K562 (cell line): ENCODE measurements around the gene EFS.

Experiments
- BACH1 ChIP-seq: fragments of 200-800 bp; sonication (Bioruptor generic); IDR thresholded peaks from 2 replicates; pipeline ENCODE4 v1.6.1; 2016; ENCODE audit warnings: missing genetic modification characterization, missing compliant biosample characterization
- CEBPB ChIP-seq: fragments of 450-650 bp; IDR thresholded peaks from 2 replicates; pipeline ENCODE4 v1.6.1; 2016; ENCODE audit warnings: missing genetic modification characterization, missing compliant biosample characterization
- CHD4 ChIP-seq: fragments of 200-600 bp; sonication (generic); IDR thresholded peaks from 3 replicates; pipeline ENCODE4 v1.6.1; 2012; ENCODE audit warnings: low read depth, mild to moderate bottlenecking, mixed read lengths, low read length, inconsistent platforms; ENCODE audit not compliant: insufficient read depth, insufficient replicate concordance, poor library complexity, severe bottlenecking
- GTF2F1 ChIP-seq: IDR thresholded peaks from 2 replicates; pipeline ENCODE4 v1.6.1; 2011; ENCODE audit warnings: low read depth, low read length, improper control_type of control experiment
- POLR2AphosphoS5 ChIP-seq: IDR thresholded peaks from 2 replicates; pipeline ENCODE4 v1.6.1; 2011; ENCODE audit warnings: mild to moderate bottlenecking, low read depth, low read length, moderate library complexity; ENCODE audit not compliant: control insufficient read depth, insufficient read depth
- PURB ChIP-seq: sonication (generic); formaldehyde crosslinking; IDR thresholded peaks from 2 replicates; pipeline ENCODE4 v1.9.0; 2021; ENCODE audit warnings: low read depth, mild to moderate bottlenecking, missing genetic modification reagents
- SAP30 ChIP-seq: fragments of 200-600 bp; sonication (generic); IDR thresholded peaks from 2 replicates; pipeline ENCODE4 v1.6.1; 2012; ENCODE audit warnings: borderline replicate concordance, low read depth, mild to moderate bottlenecking, moderate library complexity, low read length, control low read depth, inconsistent platforms; ENCODE audit not compliant: insufficient read depth, poor library complexity, severe bottlenecking
- ZNF12 ChIP-seq: sonication (generic); formaldehyde crosslinking; IDR thresholded peaks from 2 replicates; pipeline ENCODE4 v1.4.0; 2020; ENCODE audit warnings: mild to moderate bottlenecking, missing genetic modification reagents
- ZNF644 ChIP-seq: fragments of 200-800 bp; sonication (Bioruptor generic); IDR thresholded peaks from 2 replicates; pipeline ENCODE4 v1.6.1; 2016; ENCODE audit warnings: low read depth, missing genetic modification characterization, missing compliant biosample characterization
- TF ChIP-seq, protein P1 (sequence below), 3 experiments: IDR thresholded peaks in 2 of 3; conservative IDR thresholded peaks in 1 of 3; 2 replicates each; pipeline ENCODE4 v1.5.1; 2011 to 2012; ENCODE audit warnings: low read length in 3 of 3, mild to moderate bottlenecking in 3 of 3, control low read depth in 2 of 3, improper control_type of control experiment in 1 of 3, inconsistent platforms in 1 of 3, low read depth in 1 of 3, mixed read lengths in 1 of 3, moderate library complexity in 1 of 3; ENCODE audit not compliant: insufficient read depth in 2 of 3
- TF ChIP-seq, protein P2 (sequence below): sonication (generic); formaldehyde crosslinking; IDR thresholded peaks from 2 replicates; pipeline ENCODE4 v1.9.0; 2022; ENCODE audit warnings: mild to moderate bottlenecking, missing genetic modification reagents
- TF ChIP-seq, protein P3 (sequence below): fragments of 450-650 bp; IDR thresholded peaks from 2 replicates; pipeline ENCODE4 v1.6.1; 2016; ENCODE audit warnings: mild to moderate bottlenecking, moderate library complexity

DNA sequence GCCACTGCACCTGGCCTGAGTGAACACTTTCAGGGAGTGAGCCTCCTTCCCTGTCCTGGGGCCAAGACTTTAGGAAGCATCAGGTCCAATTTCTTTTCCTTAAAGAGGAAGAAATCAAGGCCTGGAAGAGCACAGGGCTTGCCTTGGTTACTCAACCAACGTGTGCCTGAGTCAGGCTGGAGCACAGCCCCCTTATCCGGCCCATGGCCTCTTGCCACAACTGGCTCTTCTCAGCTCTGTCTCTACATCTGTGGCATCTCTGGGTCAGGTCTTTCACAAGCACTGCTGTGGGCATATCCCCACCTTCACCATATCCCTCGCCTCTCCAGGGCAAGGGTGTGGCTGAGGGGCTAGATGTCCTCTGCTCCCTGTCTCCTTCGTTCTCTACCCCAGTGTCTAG lies 36.3 kb upstream of the EFS start:
- TF ChIP-seq GTF2F1 (no peak), CHD4 (no peak), ZNF12 (CRISPR knock-in tag) (no peak), CEBPB (tag) (no peak), PURB (CRISPR knock-in tag) (no peak), BACH1 (no peak), ZNF644 (tag) (no peak), POLR2AphosphoS5 (no peak), SAP30 (no peak)
- TF ChIP-seq, protein P1, sequence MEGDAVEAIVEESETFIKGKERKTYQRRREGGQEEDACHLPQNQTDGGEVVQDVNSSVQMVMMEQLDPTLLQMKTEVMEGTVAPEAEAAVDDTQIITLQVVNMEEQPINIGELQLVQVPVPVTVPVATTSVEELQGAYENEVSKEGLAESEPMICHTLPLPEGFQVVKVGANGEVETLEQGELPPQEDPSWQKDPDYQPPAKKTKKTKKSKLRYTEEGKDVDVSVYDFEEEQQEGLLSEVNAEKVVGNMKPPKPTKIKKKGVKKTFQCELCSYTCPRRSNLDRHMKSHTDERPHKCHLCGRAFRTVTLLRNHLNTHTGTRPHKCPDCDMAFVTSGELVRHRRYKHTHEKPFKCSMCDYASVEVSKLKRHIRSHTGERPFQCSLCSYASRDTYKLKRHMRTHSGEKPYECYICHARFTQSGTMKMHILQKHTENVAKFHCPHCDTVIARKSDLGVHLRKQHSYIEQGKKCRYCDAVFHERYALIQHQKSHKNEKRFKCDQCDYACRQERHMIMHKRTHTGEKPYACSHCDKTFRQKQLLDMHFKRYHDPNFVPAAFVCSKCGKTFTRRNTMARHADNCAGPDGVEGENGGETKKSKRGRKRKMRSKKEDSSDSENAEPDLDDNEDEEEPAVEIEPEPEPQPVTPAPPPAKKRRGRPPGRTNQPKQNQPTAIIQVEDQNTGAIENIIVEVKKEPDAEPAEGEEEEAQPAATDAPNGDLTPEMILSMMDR (IDR thresholded peaks at IDR 0.05 in 2 of 3, conservative IDR thresholded peaks at IDR 0.05 in 1 of 3; ENCODE audit: insufficient read depth in 2 of 3, low read depth in 1 of 3, low read length in 3 of 3): no peak
- TF ChIP-seq, protein P2, sequence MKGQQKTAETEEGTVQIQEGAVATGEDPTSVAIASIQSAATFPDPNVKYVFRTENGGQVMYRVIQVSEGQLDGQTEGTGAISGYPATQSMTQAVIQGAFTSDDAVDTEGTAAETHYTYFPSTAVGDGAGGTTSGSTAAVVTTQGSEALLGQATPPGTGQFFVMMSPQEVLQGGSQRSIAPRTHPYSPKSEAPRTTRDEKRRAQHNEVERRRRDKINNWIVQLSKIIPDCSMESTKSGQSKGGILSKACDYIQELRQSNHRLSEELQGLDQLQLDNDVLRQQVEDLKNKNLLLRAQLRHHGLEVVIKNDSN (CRISPR knock-in tag): no peak
- TF ChIP-seq, protein P3, sequence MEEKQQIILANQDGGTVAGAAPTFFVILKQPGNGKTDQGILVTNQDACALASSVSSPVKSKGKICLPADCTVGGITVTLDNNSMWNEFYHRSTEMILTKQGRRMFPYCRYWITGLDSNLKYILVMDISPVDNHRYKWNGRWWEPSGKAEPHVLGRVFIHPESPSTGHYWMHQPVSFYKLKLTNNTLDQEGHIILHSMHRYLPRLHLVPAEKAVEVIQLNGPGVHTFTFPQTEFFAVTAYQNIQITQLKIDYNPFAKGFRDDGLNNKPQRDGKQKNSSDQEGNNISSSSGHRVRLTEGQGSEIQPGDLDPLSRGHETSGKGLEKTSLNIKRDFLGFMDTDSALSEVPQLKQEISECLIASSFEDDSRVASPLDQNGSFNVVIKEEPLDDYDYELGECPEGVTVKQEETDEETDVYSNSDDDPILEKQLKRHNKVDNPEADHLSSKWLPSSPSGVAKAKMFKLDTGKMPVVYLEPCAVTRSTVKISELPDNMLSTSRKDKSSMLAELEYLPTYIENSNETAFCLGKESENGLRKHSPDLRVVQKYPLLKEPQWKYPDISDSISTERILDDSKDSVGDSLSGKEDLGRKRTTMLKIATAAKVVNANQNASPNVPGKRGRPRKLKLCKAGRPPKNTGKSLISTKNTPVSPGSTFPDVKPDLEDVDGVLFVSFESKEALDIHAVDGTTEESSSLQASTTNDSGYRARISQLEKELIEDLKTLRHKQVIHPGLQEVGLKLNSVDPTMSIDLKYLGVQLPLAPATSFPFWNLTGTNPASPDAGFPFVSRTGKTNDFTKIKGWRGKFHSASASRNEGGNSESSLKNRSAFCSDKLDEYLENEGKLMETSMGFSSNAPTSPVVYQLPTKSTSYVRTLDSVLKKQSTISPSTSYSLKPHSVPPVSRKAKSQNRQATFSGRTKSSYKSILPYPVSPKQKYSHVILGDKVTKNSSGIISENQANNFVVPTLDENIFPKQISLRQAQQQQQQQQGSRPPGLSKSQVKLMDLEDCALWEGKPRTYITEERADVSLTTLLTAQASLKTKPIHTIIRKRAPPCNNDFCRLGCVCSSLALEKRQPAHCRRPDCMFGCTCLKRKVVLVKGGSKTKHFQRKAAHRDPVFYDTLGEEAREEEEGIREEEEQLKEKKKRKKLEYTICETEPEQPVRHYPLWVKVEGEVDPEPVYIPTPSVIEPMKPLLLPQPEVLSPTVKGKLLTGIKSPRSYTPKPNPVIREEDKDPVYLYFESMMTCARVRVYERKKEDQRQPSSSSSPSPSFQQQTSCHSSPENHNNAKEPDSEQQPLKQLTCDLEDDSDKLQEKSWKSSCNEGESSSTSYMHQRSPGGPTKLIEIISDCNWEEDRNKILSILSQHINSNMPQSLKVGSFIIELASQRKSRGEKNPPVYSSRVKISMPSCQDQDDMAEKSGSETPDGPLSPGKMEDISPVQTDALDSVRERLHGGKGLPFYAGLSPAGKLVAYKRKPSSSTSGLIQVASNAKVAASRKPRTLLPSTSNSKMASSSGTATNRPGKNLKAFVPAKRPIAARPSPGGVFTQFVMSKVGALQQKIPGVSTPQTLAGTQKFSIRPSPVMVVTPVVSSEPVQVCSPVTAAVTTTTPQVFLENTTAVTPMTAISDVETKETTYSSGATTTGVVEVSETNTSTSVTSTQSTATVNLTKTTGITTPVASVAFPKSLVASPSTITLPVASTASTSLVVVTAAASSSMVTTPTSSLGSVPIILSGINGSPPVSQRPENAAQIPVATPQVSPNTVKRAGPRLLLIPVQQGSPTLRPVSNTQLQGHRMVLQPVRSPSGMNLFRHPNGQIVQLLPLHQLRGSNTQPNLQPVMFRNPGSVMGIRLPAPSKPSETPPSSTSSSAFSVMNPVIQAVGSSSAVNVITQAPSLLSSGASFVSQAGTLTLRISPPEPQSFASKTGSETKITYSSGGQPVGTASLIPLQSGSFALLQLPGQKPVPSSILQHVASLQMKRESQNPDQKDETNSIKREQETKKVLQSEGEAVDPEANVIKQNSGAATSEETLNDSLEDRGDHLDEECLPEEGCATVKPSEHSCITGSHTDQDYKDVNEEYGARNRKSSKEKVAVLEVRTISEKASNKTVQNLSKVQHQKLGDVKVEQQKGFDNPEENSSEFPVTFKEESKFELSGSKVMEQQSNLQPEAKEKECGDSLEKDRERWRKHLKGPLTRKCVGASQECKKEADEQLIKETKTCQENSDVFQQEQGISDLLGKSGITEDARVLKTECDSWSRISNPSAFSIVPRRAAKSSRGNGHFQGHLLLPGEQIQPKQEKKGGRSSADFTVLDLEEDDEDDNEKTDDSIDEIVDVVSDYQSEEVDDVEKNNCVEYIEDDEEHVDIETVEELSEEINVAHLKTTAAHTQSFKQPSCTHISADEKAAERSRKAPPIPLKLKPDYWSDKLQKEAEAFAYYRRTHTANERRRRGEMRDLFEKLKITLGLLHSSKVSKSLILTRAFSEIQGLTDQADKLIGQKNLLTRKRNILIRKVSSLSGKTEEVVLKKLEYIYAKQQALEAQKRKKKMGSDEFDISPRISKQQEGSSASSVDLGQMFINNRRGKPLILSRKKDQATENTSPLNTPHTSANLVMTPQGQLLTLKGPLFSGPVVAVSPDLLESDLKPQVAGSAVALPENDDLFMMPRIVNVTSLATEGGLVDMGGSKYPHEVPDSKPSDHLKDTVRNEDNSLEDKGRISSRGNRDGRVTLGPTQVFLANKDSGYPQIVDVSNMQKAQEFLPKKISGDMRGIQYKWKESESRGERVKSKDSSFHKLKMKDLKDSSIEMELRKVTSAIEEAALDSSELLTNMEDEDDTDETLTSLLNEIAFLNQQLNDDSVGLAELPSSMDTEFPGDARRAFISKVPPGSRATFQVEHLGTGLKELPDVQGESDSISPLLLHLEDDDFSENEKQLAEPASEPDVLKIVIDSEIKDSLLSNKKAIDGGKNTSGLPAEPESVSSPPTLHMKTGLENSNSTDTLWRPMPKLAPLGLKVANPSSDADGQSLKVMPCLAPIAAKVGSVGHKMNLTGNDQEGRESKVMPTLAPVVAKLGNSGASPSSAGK: no peak
